Measurements from ENCODE around the gene C1QB.
"Not testable (repeated sequence)": the region's sequence is repeated elsewhere in the genome, so short reads cannot be mapped to it uniquely, and the experiment has no call there.

The C1QB gene

DNA sequence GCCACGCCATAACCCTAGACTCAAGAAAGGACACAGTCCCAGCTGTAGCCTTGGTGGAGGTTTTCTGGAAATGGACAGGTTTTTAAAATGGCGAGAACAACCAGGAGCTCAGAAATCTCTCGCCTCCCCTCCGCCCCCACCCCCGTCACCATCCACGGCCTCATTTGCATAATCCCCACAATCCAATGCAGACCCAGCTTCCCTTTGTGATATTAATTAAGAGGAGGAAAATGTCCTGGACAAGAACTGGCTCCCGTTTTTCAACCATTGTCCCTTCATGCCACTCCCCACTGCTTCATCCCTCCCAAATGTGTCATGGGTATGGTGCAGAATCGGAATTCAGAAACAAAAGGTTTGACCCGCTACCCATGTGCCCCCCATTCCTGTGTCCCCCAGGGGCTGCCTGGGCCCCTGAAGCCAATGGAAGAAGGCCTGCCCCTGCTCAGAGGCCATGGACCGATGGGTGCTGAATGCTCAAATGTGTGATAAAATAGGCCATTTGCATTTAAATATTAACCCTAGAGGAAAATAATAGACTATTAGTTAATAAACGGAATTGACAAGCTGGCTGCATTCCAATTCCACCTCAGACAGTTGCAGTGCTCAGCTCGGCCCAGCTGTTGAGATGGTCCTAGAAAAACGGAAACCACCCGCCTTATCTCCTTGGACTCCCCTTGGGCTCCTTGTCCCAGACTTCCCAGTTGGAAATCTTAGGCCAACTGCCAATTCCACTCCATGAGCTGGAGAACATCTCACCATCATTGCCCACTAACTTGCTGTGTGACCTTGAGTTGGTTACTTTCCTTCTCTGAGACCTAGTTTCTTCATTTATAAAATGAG is 46.9 kb downstream of the C1QB start:
- DNase-seq = no peak

DNA sequence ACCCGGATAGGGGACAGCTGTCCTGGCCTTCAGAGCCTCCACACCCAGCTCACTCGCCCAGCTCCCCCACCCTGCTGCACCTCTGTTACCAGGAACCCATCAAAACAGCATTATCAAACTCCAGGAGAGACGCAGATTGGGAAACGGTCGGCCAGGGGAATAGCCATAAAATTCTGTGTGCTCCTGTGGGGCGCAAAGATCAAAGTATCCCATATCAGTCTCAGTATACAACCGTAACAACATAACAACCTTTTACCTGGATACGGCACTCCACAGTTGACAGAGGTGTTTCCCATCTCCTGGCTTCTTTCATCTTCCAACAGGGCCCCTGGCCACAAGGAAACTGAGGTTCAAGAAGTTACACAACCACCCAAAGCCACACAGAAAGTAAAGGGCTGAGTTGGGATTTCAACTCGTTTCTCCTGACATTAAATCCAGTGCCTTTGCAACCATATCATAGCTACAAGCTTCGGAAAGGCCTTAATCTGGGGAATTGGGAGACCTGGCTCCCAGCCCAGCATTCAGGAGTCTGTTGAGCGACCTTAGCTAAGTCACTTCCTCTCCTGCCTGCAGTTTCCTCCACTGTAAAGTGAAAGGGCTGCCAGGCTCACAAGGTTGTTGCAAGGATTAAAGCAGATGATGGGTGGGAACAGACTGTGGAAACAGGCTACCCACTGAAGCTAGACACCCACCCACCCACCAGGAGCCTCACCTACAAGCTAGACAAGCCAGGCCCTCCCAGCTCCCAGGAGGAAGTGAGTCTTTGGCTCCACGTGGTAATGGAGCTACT is 49.5 kb downstream of the C1QB start:
- no peak for DNase-seq

DNA sequence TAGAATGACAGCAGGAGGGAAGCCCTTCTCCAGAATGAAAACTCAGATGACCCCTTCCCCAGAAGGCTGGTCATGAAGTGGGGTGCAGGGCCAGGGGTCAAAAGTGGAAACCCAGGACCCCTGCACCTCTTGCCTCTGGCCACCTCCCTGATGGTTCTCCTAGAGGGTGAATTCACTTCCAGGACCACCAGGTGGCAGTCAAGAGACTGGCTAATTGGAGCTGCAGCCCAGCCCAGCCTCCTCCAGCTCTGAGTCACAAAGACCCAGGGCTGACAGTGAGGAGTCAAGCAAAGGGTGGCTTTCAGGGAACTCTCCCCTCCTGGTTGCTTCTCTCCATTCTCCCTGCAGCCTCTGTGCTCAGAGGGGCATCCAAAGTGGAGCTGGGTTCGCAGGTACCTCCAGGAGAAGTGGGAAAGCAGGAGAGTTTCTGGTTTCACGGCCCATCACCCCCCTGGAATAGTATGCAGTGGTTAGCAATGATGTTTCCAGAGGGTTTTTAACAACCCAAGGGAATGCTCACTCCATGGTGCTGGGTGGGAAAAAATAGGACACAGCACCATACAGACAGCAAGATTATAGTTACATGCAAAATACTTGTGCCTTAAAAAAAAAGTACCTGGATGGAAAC is 51.5 kb downstream of the C1QB start:
- DNase-seq = peak; percentile 66

DNA sequence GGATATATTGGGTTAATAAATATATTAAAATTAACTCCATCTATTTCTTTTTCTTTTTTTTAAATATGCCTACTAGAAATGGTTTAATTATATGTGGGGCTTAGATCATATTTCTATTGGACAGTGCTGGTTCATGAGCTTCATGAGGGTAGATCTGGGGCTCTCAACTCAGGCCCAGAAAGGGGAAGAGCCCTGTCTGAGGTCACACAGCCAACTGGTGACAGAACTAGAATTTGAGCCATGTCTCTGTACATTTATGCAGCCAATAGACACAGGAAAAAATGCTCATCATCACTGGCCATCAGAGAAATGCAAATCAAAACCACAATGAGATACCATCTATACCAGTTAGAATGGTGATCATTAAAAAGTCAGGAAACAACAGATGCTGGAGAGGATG is 52.5 kb downstream of the C1QB start:
- no peak for DNase-seq

DNA sequence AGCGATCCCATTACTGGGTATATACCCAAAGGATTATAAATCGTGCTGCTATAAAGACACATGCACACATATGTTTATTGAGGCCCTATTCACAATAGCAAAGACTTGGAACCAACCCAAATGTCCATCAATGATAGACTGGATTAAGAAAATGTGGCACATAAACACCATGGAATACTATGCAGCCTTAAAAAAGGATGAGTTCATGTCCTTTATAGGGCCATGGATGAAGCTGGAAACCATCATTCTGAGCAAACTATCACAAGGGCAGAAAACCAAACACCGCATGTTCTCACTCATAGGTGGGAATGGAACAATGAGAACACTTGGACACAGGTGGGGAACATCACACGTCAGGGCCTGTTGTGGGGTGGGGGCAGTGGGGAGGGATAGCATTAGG is 53.1 kb downstream of the C1QB start:
- DNase-seq = not testable (repeated sequence)

DNA sequence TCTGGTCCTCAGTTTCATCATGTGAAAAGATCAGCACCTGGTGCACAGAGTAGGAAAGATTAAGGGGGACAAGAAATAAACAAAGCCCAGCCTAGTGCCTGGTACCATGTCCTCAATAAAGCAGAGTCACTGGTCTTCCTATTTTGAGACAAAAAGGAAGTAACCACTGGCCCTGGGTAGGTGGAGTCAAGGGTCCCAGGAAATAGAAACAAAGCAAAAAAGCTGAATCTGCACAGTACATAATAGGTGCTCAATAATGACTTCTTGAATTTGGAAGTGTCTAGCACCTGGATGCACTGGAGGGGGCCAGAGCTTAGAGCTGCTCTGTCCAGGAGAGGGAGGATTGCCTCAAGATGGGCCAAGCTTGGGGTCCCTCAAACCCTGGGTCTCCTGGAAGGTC is 55.7 kb downstream of the C1QB start:
- no peak for DNase-seq

DNA sequence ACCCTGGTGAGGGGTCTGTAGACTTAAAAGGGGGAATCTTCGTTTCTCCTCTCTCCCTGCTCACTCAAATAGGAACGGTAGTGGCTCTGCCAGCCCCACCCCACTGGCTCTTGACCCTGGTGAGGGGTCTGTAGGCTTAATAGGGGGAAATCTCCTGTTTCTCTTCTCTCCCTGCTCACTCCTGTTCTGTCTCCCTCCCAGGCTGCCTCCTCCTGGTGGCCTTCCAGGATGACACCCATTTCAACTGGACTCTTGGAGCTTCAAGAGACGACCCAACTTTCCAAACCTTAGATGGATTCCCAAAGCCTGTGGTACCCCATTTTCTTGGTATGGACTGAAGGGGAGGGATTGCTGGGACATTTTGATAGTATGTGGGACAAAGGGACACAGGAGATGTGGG is 56.2 kb downstream of the C1QB start:
- DNase-seq = no peak

DNA sequence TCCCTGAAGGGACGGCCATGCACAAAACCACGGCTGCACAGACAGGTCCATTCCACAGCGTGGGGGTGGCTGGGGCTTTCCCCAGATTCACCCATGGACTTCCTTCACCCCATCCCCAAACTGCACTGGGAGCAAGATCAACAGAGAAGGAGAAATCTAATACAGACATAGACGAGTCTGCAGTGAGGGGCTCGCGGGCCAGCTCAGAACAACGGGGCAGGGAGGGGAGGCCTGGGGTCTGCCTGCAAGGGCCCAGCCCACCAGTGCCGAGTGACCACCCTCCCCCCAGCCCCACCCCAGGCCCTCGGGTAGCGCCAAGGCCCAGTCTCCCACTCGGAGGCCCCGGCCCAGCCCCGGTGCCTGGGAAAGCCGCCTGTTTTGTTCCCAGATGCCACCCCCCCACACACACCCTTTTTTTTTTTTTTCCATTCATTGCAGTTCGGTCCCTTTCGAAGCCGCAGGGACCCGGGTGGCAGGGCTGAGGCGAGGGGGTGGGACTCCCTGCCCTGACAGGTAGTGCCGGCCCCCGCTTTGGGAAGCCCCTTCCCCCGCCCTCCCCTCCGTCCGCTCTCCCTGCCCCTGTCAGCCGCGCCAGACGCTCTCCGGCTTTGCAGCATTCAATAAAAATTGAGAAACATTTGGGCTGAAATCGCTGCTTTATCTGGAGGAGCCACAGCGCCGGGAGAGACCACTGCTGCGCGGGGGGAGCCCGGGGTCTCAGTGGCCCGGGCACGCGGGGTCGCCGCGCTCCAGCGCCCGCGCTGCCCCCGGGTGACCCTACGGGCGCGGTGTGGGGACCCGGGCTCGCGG is 57.1 kb downstream of the C1QB start:
- peak; percentile 25 for DNase-seq

DNA sequence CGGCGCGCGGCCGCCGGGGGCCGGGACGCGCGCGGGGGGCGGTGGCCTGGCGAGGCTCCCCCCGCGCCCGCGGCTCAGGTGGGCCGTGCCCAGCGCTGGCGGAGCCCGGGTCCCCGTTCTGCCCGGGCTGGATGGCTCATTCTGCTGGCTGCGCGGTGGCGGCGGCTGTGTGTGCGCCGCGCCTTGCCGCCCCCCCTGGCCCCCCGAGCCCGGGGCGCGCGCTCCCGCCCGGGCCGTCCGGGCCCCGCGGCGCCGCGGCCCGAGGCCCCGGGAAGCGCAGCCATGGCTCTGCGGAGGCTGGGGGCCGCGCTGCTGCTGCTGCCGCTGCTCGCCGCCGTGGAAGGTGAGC is 57.6 kb downstream of the C1QB start, which contains the start of gene EPHB2:
TSS of gene EPHB2 (plus strand) at position 139 of the 349 bp plus-strand sequence. CDS start at position 283, 144 bp downstream.
- DNase-seq = peak; percentile 13

DNA sequence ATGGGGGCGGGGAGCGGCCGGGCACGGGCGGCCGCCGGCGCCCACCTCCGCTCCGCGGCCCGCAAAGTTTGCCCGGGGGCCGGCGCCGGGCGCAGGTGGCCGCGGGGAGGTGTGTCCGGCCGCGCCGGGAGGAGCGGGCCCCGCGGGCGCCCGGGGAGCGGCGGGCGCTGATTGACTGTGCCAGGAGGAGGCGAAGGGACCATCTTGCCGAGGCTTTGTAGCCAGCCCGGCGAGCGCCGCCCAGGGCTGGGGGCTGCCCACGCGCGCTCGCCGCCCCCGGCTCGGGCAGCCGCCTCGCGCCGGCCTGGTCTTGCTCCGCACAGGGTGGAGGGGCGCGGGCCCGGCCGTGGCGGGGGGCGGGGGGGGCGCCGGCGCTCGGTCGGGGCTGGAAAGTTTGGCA is 58.0 kb downstream of the C1QB start:
- DNase-seq = no peak

Measured in CD4-positive, alpha-beta T cell treated with Interleukin-10 for 1 hour (primary cell).